ENCODE data around the gene CCHCR1.
A peak's percentile ranks its signal among the peaks of the same experiment; 100 is the strongest.

The CCHCR1 gene

GRCh38 chr6:31132806-31133205 is 24.8 kb downstream of the CCHCR1 start:
- no peak overlapping the region for H3K27ac ChIP-seq
- H3K27me3 ChIP-seq (replicated peaks), result peaks cover 4% of the 10 kb centered on the region
- in situ Hi-C loops (cut with HindIII; ENCODE audit: low pct_ligation_motif_present, low sequenced_read_pairs), result no loop called here
- no peak for DNase-seq
- no peak for TF ChIP-seq CTCF (IDR thresholded peaks at IDR 0.05; ENCODE audit: low read depth, low read length, missing control alignments)
- no peak overlapping the region for H3K4me3 ChIP-seq (ENCODE audit: low read depth, low read length)
- no peaks in the 10 kb centered on the region for H3K36me3 ChIP-seq (replicated peaks)

GRCh38 chr6:31131595-31131994 is 26.0 kb downstream of the CCHCR1 start:
- H3K27ac ChIP-seq, result no peak overlapping the region
- no peak for DNase-seq
- in situ Hi-C loops (cut with HindIII; ENCODE audit: low pct_ligation_motif_present, low sequenced_read_pairs), result no loop called here

GRCh38 chr6:31130751-31131150 is 26.9 kb downstream of the CCHCR1 start:
- Histone ChIP-seq H3K27me3 (replicated peaks) (peaks cover 4% of the 10 kb centered on the region), H3K36me3 (replicated peaks) (no peaks in the 10 kb centered on the region), H3K4me3 (ENCODE audit: low read depth, low read length) (no peak overlapping the region), H3K27ac (no peak overlapping the region)
- in situ Hi-C loops (cut with HindIII; ENCODE audit: low pct_ligation_motif_present, low sequenced_read_pairs), result no loop called here
- no peak for DNase-seq
- TF ChIP-seq CTCF (IDR thresholded peaks at IDR 0.05; ENCODE audit: low read depth, low read length, missing control alignments), result no peak

More at GRCh38 chr6:31131595-31131994, 26.0 kb downstream of the CCHCR1 start:
- Histone ChIP-seq H3K36me3 (replicated peaks) (no peaks in the 10 kb centered on the region), H3K4me3 (ENCODE audit: low read depth, low read length) (no peak overlapping the region), H3K27me3 (replicated peaks) (peaks cover 4% of the 10 kb centered on the region)
- no peak for TF ChIP-seq CTCF (IDR thresholded peaks at IDR 0.05; ENCODE audit: low read depth, low read length, missing control alignments)

- no peak for TF ChIP-seq CTCF (IDR thresholded peaks at IDR 0.05; ENCODE audit: low read depth, low read length, missing control alignments)
- Histone ChIP-seq H3K36me3 (replicated peaks) (no peaks in the 10 kb centered on the region), H3K4me3 (ENCODE audit: low read depth, low read length) (no peak overlapping the region), H3K27ac (no peak overlapping the region), H3K27me3 (replicated peaks) (peaks cover 4% of the 10 kb centered on the region)
- in situ Hi-C loops (cut with HindIII; ENCODE audit: low pct_ligation_motif_present, low sequenced_read_pairs), result no loop called here
- no peak for DNase-seq
Measured at GRCh38 chr6:31129130-31129529, 28.5 kb downstream of the CCHCR1 start.

GRCh38 chr6:31128093-31128676 is 29.4 kb downstream of the CCHCR1 start:
- no peaks in the 10 kb centered on the region for H3K36me3 ChIP-seq (replicated peaks)
- peak; percentile 94 for TF ChIP-seq CTCF (IDR thresholded peaks at IDR 0.05; ENCODE audit: low read depth, low read length, missing control alignments)
- H3K27ac ChIP-seq, result no peak overlapping the region
- in situ Hi-C loops (cut with HindIII; ENCODE audit: low pct_ligation_motif_present, low sequenced_read_pairs), result no loop called here
- peaks cover 4% of the 10 kb centered on the region for H3K27me3 ChIP-seq (replicated peaks)
- H3K4me3 ChIP-seq (ENCODE audit: low read depth, low read length), result no peak overlapping the region
- peak; percentile 40 for DNase-seq

Data from brain microvascular endothelial cell (primary cell).